HUES6 (cell line): ENCODE results near the gene OR2T3.
"Not testable (repeated sequence)": the region's sequence is repeated elsewhere in the genome, so short reads cannot be mapped to it uniquely, and the experiment has no call there.

ENCODE experiments used
- H3K27ac ChIP-seq: 2 replicates; pipeline ENCODE4 v1.7.0; 2013; ENCODE audit warnings: low read depth, mild to moderate bottlenecking, low read length, inconsistent platforms
- H3K27me3 ChIP-seq: 2 replicates; pipeline ENCODE4 v1.6.1; 2013; ENCODE audit warnings: low read length; ENCODE audit not compliant: control insufficient read depth, insufficient read depth
- H3K36me3 ChIP-seq: 2 replicates; pipeline ENCODE4 v1.6.1; 2013; ENCODE audit warnings: low read length; ENCODE audit not compliant: control insufficient read depth, insufficient read depth
- H3K4me1 ChIP-seq: 2 replicates; pipeline ENCODE4 v1.6.1; 2013; ENCODE audit warnings: low read length; ENCODE audit not compliant: control insufficient read depth, insufficient read depth
- H3K4me3 ChIP-seq: 2 replicates; pipeline ENCODE4 v1.5.1; 2013; ENCODE audit warnings: low read depth, low read length
- H3K9ac ChIP-seq: one replicate; pipeline ENCODE4 v1.6.1; 2013; ENCODE audit warnings: mild to moderate bottlenecking, low read length
- H3K9me3 ChIP-seq: 2 replicates; pipeline ENCODE4 v1.6.1; 2013; ENCODE audit warnings: low read depth, low read length; ENCODE audit not compliant: control insufficient read depth, insufficient read depth

The OR2T3 gene

DNA sequence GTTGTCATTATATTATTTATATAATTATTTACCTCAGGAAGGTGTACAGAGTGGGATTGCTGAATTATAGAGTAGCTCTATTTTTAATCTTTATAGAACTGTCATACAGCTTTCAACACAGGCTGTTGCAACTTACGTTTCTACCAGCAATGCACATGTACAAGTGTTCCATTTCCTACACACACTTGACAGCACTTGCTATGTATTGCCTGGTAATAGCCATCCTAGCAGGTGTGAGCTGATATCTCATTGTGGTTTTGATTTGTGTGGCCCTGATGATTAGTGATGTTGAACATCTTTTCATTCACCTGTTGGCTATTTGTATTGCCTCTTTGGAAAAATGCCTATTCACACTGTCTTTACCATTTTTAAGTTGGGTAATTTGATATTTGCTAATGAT is 2.5 kb downstream of the OR2T3 start:
- not testable (repeated sequence) for H3K27ac ChIP-seq, H3K4me1 ChIP-seq, H3K27me3 ChIP-seq, H3K4me3 ChIP-seq, H3K9ac ChIP-seq, H3K36me3 ChIP-seq, H3K9me3 ChIP-seq

DNA sequence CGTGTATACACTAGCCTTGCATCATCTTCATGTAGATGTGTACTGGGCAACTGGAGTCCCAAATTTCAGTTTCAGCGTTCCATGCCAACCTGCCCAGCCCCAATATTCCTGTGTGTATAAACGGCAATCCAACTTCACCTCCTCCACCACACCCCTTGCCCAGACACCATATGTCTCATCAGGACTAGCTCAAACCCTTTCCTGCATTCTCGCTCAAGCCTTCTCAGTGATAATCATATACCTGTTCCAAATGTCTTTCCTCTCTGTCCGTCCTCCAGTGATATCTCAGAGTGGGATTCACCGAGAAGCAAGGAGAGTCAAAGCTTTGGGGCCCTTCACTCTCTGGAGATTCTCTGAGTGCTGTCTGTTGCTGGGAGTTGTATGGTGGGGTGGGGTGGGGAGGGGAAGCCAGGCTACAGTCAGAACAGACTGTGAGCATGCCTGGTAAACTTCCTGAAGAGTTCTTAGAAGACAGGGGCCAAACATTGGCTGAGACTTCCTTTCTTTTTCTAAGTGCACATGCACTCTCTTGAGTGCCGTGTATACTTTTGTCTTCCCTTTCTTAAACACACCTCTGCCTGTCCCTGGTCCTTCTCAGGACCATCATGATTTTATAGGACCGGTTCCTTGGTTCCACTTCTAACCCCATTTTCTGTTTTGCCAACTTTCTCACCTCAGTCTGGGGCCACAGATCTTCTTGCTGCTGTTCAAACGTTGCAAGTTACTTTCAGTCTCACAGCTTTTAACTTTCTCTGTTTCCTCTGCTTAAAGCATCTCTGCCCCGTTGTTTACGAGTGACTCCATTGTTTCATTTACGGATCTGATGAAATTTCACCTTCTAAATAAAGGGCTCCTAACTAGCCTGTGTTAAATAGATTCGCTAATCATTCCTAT is 8.8 kb downstream of the OR2T3 start:
- H3K36me3 ChIP-seq, H3K27ac ChIP-seq: not testable (repeated sequence)

GRCh38 chr1:248488289-248488688 is 15.1 kb downstream of the OR2T3 start, which contains the start of gene OR2T5:
TSS of gene OR2T5 (plus strand) at chr1:248488589. CDS start at chr1:248488589, 0 bp downstream.
- H3K9me3 ChIP-seq, H3K27ac ChIP-seq, H3K36me3 ChIP-seq, H3K4me1 ChIP-seq, H3K27me3 ChIP-seq, H3K4me3 ChIP-seq, H3K9ac ChIP-seq: not testable (repeated sequence)

More for the DNA sequence above, 8.8 kb downstream of the OR2T3 start:
- not testable (repeated sequence) for H3K9me3 ChIP-seq, H3K4me3 ChIP-seq, H3K27me3 ChIP-seq, H3K9ac ChIP-seq, H3K4me1 ChIP-seq

GRCh38 chr1:248496661-248497060 is 23.5 kb downstream of the OR2T3 start:
- not testable (repeated sequence) for H3K4me3 ChIP-seq, H3K36me3 ChIP-seq, H3K27ac ChIP-seq, H3K27me3 ChIP-seq, H3K4me1 ChIP-seq, H3K9me3 ChIP-seq, H3K9ac ChIP-seq

GRCh38 chr1:248500305-248501035 is 27.3 kb downstream of the OR2T3 start:
- H3K36me3 ChIP-seq, H3K9me3 ChIP-seq, H3K4me1 ChIP-seq, H3K27me3 ChIP-seq, H3K4me3 ChIP-seq, H3K27ac ChIP-seq, H3K9ac ChIP-seq: not testable (repeated sequence)

GRCh38 chr1:248507773-248508172 is 34.6 kb downstream of the OR2T3 start, which contains the start of gene OR2G6:
TSS of gene OR2G6 (plus strand) at chr1:248508073. CDS start at chr1:248521647, 13,574 bp downstream.
- not testable (repeated sequence) for H3K36me3 ChIP-seq, H3K27me3 ChIP-seq, H3K9ac ChIP-seq, H3K4me1 ChIP-seq, H3K4me3 ChIP-seq, H3K27ac ChIP-seq, H3K9me3 ChIP-seq

GRCh38 chr1:248510217-248510616 is 37.1 kb downstream of the OR2T3 start:
- H3K4me1 ChIP-seq, H3K27me3 ChIP-seq, H3K27ac ChIP-seq, H3K36me3 ChIP-seq, H3K4me3 ChIP-seq, H3K9me3 ChIP-seq, H3K9ac ChIP-seq: not testable (repeated sequence)

GRCh38 chr1:248521856-248522255 is 48.7 kb downstream of the OR2T3 start:
- peaks cover 24% of the 10 kb centered on the region; the same call in 1 of the 2 replicates for H3K9me3 ChIP-seq
- H3K4me3 ChIP-seq: no peak overlapping the region
- no peaks in the 10 kb centered on the region for H3K36me3 ChIP-seq
- H3K9ac ChIP-seq: no peak overlapping the region
- no peaks in the 10 kb centered on the region for H3K4me1 ChIP-seq
- H3K27ac ChIP-seq: no peak overlapping the region
- H3K27me3 ChIP-seq: no peaks in the 10 kb centered on the region; the same call in 1 of the 2 replicates
